ENCODE data around the gene COL25A1.

DNA sequence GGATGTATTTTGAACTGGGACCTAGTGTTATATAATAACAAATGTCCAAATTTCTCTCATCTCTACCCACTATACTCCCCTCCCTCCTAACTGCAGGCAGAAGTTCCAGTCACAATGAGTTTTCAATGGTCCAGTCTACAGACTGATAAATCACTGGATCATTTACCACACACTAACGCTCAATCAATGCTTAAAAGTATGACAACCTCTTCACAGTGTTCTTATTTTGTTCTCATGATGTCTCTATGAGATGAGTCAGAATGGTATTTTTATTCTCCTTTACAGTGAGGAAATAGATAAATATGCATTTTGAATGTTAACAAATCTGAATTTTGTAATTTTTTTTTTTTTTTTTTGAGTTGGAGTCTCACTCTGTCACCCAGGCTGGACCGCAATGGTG is 455.9 kb downstream of the COL25A1 start:
- TF ChIP-seq, protein P1, sequence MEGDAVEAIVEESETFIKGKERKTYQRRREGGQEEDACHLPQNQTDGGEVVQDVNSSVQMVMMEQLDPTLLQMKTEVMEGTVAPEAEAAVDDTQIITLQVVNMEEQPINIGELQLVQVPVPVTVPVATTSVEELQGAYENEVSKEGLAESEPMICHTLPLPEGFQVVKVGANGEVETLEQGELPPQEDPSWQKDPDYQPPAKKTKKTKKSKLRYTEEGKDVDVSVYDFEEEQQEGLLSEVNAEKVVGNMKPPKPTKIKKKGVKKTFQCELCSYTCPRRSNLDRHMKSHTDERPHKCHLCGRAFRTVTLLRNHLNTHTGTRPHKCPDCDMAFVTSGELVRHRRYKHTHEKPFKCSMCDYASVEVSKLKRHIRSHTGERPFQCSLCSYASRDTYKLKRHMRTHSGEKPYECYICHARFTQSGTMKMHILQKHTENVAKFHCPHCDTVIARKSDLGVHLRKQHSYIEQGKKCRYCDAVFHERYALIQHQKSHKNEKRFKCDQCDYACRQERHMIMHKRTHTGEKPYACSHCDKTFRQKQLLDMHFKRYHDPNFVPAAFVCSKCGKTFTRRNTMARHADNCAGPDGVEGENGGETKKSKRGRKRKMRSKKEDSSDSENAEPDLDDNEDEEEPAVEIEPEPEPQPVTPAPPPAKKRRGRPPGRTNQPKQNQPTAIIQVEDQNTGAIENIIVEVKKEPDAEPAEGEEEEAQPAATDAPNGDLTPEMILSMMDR (IDR thresholded peaks at IDR 0.05), result no peak
- TF ChIP-seq, protein P2, sequence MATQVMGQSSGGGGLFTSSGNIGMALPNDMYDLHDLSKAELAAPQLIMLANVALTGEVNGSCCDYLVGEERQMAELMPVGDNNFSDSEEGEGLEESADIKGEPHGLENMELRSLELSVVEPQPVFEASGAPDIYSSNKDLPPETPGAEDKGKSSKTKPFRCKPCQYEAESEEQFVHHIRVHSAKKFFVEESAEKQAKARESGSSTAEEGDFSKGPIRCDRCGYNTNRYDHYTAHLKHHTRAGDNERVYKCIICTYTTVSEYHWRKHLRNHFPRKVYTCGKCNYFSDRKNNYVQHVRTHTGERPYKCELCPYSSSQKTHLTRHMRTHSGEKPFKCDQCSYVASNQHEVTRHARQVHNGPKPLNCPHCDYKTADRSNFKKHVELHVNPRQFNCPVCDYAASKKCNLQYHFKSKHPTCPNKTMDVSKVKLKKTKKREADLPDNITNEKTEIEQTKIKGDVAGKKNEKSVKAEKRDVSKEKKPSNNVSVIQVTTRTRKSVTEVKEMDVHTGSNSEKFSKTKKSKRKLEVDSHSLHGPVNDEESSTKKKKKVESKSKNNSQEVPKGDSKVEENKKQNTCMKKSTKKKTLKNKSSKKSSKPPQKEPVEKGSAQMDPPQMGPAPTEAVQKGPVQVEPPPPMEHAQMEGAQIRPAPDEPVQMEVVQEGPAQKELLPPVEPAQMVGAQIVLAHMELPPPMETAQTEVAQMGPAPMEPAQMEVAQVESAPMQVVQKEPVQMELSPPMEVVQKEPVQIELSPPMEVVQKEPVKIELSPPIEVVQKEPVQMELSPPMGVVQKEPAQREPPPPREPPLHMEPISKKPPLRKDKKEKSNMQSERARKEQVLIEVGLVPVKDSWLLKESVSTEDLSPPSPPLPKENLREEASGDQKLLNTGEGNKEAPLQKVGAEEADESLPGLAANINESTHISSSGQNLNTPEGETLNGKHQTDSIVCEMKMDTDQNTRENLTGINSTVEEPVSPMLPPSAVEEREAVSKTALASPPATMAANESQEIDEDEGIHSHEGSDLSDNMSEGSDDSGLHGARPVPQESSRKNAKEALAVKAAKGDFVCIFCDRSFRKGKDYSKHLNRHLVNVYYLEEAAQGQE (IDR thresholded peaks at IDR 0.05; ENCODE audit: insufficient read depth in 1 of 2, low read depth in 2 of 2, low read length in 1 of 2), result no peak

All from Panc1 (cell line).